ENCODE results near the gene PHF2.

PHF2 gene

DNA sequence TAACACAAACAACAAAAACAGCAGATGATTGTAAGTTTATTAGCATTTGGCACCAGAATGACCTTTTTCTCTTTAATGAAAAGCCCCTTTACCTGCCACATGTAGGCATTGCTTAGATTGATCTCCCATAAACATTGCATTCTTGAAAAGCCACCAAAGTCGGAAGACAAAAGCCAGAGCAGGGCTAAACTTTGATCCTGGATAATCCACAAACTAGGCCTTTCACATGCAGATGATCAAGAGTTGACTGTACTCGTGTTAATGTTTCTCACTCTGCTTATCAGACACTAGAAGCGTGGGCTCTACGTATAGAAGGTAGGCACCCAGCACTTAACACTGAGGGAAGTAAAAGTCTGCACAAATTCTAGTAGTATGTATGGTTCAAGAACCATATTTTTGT, 21.0 kb upstream of the PHF2 start:
- no peaks in the 10 kb centered on the region for H3K27me3 ChIP-seq (ENCODE audit: insufficient read depth, low read length)
- no peak overlapping the region for H3K4me3 ChIP-seq (ENCODE audit: low read length)
- no peaks in the 10 kb centered on the region for H3K9me3 ChIP-seq (ENCODE audit: low read length)
- peaks cover 71% of the 10 kb centered on the region for H3K36me3 ChIP-seq (ENCODE audit: insufficient read depth, low read length)
- no peak overlapping the region for H2AFZ ChIP-seq (ENCODE audit: low read depth, low read length)
- no peaks in the 10 kb centered on the region for H3K4me1 ChIP-seq (ENCODE audit: insufficient read depth, low read length)

DNA sequence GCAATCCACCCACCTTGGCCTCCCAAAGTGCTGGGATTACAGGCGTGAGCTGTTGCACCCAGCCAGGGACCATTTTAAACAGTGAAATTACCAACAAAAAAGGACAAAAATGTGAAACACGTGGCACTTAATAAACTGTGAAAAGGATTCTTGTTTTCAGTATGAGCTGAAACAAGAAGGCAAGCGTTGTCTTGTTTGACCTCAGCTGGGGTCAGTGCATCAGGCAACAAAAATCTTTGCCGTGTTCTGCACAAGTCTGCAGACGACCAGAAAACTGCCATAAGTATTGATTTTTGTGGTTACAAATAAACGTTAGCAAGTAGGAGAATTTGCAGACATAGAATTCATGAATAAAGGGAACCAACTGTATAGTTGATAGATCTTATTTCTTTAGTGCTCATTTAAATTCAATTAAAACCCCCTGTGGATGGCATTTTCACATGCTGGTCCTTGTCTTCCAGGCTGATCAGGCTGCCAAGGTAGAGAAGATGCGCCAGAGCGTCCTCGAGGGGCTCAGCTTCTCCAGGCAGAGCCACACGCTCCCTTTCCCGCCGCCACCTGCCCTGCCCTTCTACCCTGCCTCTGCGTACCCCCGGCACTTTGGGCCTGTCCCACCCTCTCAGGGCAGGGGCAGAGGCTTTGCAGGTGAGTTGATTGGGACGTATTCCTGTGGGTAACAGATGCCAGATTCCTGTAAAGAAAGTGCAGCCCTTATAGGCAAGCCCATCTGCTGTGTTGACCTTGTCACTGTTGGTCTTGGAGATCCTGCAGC, 18.8 kb upstream of the PHF2 start:
- Histone ChIP-seq H3K4me1 (ENCODE audit: insufficient read depth, low read length) (no peaks in the 10 kb centered on the region), H3K27me3 (ENCODE audit: insufficient read depth, low read length) (no peaks in the 10 kb centered on the region), H3K9me3 (ENCODE audit: low read length) (no peaks in the 10 kb centered on the region), H3K36me3 (ENCODE audit: insufficient read depth, low read length) (peaks cover 67% of the 10 kb centered on the region), H2AFZ (ENCODE audit: low read depth, low read length) (no peak overlapping the region), H3K4me3 (ENCODE audit: low read length) (no peak overlapping the region)

DNA sequence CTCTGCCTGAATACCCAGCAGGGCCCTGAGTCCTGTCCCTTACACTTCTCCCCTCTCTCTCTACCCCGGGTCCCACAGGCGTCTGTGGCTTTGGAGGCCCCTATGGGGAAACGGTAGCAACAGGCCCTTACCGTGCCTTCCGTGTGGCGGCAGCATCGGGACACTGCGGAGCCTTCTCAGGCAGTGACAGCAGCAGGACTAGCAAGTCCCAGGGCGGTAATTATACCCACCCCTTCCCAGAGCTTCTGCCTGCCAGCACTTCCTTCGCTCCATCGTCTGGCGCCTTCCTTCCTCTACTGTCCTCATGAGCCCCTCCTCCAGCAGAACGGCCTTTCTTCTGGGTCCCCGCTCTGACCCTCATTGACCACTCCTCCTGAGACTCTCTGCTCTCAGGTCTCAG, 17.9 kb upstream of the PHF2 start:
- Histone ChIP-seq H2AFZ (ENCODE audit: low read depth, low read length) (no peak overlapping the region), H3K4me3 (ENCODE audit: low read length) (no peak overlapping the region), H3K9me3 (ENCODE audit: low read length) (no peaks in the 10 kb centered on the region), H3K4me1 (ENCODE audit: insufficient read depth, low read length) (no peaks in the 10 kb centered on the region), H3K27me3 (ENCODE audit: insufficient read depth, low read length) (no peaks in the 10 kb centered on the region), H3K36me3 (ENCODE audit: insufficient read depth, low read length) (peaks cover 68% of the 10 kb centered on the region)

DNA sequence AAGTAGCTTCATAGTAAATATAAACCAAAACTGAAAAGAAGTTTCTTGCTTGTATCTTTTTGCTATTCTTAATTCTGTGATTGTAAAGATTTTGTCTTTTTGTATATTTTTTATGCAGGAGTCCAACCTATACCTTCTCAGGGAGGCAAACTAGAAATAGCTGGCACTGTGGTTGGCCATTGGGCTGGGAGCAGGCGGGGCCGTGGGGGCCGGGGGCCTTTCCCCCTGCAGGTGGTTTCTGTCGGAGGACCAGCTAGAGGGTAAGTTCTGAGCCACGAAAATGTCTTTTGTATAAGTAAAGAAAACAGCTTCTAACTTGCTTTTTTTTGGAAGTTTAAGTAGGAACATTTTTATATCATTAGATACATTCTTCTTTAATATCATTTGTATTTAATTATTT, 15.4 kb upstream of the PHF2 start:
- no peak overlapping the region for H3K4me3 ChIP-seq (ENCODE audit: low read length)
- H3K9me3 ChIP-seq (ENCODE audit: low read length): no peaks in the 10 kb centered on the region
- no peak overlapping the region for H2AFZ ChIP-seq (ENCODE audit: low read depth, low read length)
- H3K36me3 ChIP-seq (ENCODE audit: insufficient read depth, low read length): peaks cover 67% of the 10 kb centered on the region
- H3K4me1 ChIP-seq (ENCODE audit: insufficient read depth, low read length): no peaks in the 10 kb centered on the region
- no peaks in the 10 kb centered on the region for H3K27me3 ChIP-seq (ENCODE audit: insufficient read depth, low read length)

DNA sequence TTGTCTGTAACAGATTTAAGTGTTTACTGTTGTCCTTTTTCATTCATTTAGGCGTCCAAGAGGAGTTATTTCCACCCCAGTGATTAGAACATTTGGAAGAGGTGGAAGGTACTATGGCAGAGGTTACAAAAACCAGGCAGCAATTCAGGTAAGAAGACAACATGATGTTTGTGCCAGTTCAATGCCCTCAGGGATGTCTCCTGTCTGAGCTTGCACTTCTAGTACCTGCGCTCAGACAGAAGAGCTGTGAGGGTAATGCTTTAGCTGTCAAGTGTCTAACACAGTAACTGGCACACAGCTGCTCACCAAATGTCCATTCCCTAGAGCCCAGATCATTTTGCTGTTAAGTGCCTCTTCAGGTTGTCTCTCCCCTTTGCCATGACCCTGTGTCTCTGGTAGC, 14.2 kb upstream of the PHF2 start:
- Histone ChIP-seq H3K27me3 (ENCODE audit: insufficient read depth, low read length) (no peaks in the 10 kb centered on the region), H3K4me1 (ENCODE audit: insufficient read depth, low read length) (peaks cover 2% of the 10 kb centered on the region), H3K36me3 (ENCODE audit: insufficient read depth, low read length) (peaks cover 60% of the 10 kb centered on the region), H3K9me3 (ENCODE audit: low read length) (no peaks in the 10 kb centered on the region), H2AFZ (ENCODE audit: low read depth, low read length) (no peak overlapping the region), H3K4me3 (ENCODE audit: low read length) (no peak overlapping the region)

DNA sequence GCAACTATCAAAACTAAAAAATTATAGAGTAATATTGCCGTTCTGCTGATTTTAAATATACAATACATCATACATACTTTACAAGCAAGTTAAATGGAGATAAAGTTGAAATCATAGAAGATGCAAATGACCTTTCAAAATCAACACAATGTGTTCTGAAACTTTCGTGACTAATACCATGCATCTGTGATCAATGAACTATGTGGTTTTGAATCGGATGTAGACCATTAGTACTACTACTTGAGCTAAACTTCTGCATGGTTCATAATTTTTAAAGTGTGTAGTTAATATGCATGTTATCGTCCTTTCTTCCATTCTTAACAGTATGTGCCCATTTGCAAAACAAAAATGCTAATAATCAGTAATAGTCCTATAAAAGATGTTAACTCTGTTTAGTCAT, 11.3 kb upstream of the PHF2 start:
- Histone ChIP-seq H3K9me3 (ENCODE audit: low read length) (no peaks in the 10 kb centered on the region), H3K36me3 (ENCODE audit: insufficient read depth, low read length) (peaks cover 35% of the 10 kb centered on the region), H3K4me1 (ENCODE audit: insufficient read depth, low read length) (peaks cover 9% of the 10 kb centered on the region), H2AFZ (ENCODE audit: low read depth, low read length) (no peak overlapping the region), H3K4me3 (ENCODE audit: low read length) (no peak overlapping the region), H3K27me3 (ENCODE audit: insufficient read depth, low read length) (no peaks in the 10 kb centered on the region)

DNA sequence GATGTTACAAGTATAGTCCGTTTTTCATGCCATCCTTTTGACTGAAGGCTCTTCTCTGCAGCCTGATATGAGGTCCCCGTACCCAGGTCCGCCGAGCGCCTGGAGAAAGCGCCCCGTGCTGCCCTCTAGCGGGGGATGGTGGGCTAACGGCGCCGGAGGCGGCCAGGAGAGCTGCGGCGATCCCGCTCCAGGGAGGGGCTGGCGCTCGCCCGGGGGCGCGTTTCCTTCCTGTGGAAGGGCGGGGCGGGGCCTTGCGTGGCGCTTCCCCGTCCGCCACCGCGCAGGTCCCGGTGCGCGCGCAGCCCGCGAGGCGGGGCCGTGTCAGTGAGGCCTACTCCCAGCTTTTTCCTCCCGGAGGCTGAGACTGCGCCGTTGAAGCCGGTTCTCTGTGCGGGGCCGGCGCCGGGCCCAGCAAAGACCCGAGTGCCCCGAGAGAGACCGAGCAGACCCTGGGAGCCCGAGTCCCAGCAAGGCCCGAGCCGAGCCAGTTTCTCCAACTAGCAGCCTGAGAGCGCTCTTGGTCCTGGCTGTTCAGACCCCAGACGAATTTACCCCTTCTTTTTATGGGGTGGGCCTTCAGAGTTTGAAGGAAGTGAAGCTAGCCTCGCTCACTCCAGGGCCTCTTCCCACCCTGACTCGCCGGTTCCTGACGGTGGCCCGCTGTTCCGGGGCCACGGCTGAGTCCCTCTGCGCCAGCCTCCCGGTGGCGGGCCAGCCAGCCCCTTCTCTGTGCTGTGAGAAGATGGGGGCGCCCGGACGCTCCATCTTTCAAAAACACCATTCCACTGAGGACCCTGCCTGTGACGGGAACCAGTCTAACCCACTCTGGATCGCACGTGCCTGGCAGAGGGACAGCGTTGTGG, 9.7 kb upstream of the PHF2 start:
- peak overlapping the region; percentile 61 for H3K4me3 ChIP-seq (ENCODE audit: low read length)
- H3K9me3 ChIP-seq (ENCODE audit: low read length): peaks cover 3% of the 10 kb centered on the region
- H3K27me3 ChIP-seq (ENCODE audit: insufficient read depth, low read length): no peaks in the 10 kb centered on the region
- H3K36me3 ChIP-seq (ENCODE audit: insufficient read depth, low read length): peaks cover 26% of the 10 kb centered on the region
- peaks cover 9% of the 10 kb centered on the region for H3K4me1 ChIP-seq (ENCODE audit: insufficient read depth, low read length)
- peak overlapping the region; percentile 18 for H2AFZ ChIP-seq (ENCODE audit: low read depth, low read length)

DNA sequence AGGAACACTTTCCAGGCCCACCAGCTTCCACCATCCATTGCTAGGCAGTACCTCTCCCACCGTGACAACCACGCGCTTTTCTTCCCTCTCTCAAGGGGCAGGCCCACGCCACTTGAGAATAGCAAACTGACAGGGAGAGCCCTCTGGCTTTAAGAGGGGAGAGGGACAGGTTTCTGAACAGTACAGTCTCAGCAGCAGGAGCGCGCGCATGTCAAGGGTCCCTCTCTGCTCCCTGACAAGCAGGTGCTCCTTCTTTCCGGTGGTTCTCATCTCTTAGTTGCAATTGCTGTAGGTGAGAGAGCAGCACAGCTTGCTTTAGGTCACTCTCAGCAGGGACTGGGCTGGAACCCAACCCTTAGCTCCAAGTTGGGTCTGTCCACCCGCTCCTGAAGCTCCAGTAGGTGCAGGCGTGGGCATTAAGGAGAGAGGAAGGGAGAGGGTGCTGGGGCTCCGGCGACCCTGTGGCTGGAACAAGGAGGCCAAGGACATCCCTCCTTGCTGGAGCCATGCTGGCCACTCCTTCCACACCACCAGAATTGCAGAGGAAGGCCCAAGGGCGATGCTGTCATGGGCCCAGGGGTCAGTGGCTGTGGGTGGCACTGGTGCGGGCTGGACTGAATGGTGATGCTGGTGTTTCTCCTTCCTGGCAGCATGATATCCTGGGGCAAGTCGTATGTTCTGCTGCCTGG, 9.0 kb upstream of the PHF2 start:
- Histone ChIP-seq H3K9me3 (ENCODE audit: low read length) (peaks cover 3% of the 10 kb centered on the region), H3K27me3 (ENCODE audit: insufficient read depth, low read length) (no peaks in the 10 kb centered on the region), H3K4me3 (ENCODE audit: low read length) (peak overlapping the region; percentile 61), H3K4me1 (ENCODE audit: insufficient read depth, low read length) (peaks cover 9% of the 10 kb centered on the region), H3K36me3 (ENCODE audit: insufficient read depth, low read length) (peaks cover 18% of the 10 kb centered on the region), H2AFZ (ENCODE audit: low read depth, low read length) (peak overlapping the region; percentile 18)

DNA sequence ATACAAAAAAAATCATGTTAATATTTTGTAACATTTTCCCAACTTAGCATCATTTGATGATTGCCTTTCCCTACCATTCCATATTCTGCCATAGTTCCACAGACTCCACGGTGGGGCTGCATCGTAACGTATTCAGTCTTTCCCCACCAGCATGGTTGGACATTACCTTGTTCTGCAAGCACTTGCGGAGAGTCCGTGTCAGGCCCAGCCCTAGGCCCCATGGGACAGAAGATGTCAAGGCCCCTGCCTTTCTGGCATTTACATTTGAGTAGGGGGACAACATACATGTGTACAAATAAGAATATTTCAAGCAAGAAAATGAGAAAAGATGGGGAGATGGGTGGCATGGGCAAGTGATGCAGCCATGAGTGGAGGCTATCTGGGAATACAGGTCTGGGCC, 8.2 kb upstream of the PHF2 start:
- H2AFZ ChIP-seq (ENCODE audit: low read depth, low read length): no peak overlapping the region
- peaks cover 12% of the 10 kb centered on the region for H3K36me3 ChIP-seq (ENCODE audit: insufficient read depth, low read length)
- H3K27me3 ChIP-seq (ENCODE audit: insufficient read depth, low read length): no peaks in the 10 kb centered on the region
- H3K9me3 ChIP-seq (ENCODE audit: low read length): peaks cover 3% of the 10 kb centered on the region
- H3K4me1 ChIP-seq (ENCODE audit: insufficient read depth, low read length): peaks cover 9% of the 10 kb centered on the region
- H3K4me3 ChIP-seq (ENCODE audit: low read length): no peak overlapping the region

DNA sequence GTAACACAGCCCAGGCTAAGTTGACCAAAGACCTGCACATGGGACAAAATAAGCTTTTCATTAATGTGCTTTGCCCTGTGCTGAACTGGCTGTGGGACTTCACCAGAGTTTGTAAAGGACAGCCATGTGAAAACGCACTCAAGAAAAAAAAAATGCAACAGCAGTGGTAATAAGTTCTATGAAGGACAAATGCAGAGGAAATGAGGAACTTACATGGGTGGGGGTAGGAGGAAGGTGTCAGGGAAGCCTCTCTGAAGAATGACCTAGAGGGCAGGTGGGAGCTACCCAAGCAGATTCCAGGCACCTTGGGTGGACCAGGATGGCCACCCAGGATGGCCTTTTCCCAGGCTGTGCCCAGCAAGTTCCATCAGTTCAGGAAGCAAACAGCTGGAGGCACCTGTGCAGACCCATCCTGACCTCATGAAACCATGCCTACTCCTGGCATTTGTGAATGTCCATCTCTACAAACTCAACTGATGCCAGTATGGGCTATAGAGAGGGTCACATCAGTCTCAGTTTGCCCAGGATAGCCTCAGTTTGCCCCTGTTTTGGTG, 6.7 kb upstream of the PHF2 start:
- Histone ChIP-seq H3K4me3 (ENCODE audit: low read length) (no peak overlapping the region), H3K9me3 (ENCODE audit: low read length) (peaks cover 3% of the 10 kb centered on the region), H3K27me3 (ENCODE audit: insufficient read depth, low read length) (no peaks in the 10 kb centered on the region), H3K4me1 (ENCODE audit: insufficient read depth, low read length) (peaks cover 13% of the 10 kb centered on the region), H3K36me3 (ENCODE audit: insufficient read depth, low read length) (peaks cover 2% of the 10 kb centered on the region), H2AFZ (ENCODE audit: low read depth, low read length) (no peak overlapping the region)

DNA sequence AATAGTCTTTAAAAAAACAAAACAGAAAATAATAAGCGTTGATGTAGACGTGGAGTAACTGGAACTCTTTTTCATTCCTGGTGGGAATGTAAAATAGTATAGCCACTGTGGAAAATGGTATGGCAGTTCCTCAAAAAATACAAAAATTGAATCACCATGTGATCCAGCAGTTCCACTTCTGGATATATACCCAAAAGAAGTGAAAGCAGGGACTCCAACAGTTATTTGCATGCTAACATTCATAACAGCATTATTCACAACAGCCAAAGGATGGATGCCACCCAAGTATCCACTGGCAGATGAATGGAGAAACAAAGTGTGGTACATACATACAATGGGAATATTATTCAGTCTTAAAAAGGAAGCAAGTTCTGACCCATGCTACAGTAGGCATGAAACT, 4.2 kb upstream of the PHF2 start:
- Histone ChIP-seq H3K4me3 (ENCODE audit: low read length) (no peak overlapping the region), H3K27me3 (ENCODE audit: insufficient read depth, low read length) (no peaks in the 10 kb centered on the region), H3K4me1 (ENCODE audit: insufficient read depth, low read length) (peaks cover 21% of the 10 kb centered on the region), H3K36me3 (ENCODE audit: insufficient read depth, low read length) (no peaks in the 10 kb centered on the region), H3K9me3 (ENCODE audit: low read length) (peaks cover 3% of the 10 kb centered on the region), H2AFZ (ENCODE audit: low read depth, low read length) (no peak overlapping the region)

DNA sequence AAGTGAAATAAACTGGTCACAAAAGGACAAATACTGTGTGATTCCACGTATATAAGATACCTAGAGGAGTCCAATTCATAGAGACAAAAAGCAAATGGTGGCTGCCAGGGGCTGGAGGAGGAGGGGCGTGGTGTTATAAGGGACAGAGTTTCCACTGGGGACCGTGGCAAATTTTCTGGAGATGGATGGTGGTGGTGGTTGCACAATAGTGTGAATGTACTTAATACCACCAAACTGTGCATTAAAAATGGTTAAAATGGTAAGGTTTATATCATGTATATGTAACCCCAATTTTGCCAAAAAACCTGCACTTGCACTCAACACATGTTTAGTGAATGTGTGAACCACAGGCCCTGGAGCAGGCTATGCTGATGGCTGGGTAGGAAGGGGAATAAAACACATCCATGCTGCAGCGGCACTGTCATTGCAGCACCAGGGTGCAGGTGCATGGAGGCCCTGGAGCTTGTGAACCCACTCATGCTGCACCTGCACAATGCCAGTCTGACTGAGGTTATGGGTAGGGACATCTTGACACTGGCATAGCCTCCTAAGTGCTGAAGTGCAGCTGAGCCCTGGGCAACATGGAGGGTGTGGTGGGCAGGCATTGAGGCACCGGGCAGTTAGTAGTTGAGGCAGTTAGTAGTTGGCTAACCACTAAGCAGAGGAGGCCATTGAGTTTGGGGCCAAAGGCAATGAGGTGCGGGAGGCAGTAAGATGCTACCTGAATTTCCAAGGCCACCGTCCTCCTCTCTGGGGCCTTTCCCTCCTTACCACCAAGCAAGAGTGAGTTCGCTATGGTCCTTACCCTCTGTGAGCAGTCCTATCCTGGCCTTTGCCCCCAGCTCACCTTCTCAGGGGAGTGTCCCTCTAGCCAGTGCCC, 3.5 kb upstream of the PHF2 start:
- Histone ChIP-seq H3K4me3 (ENCODE audit: low read length) (no peak overlapping the region), H3K4me1 (ENCODE audit: insufficient read depth, low read length) (peaks cover 20% of the 10 kb centered on the region), H3K36me3 (ENCODE audit: insufficient read depth, low read length) (no peaks in the 10 kb centered on the region), H3K9me3 (ENCODE audit: low read length) (peaks cover 3% of the 10 kb centered on the region), H2AFZ (ENCODE audit: low read depth, low read length) (no peak overlapping the region), H3K27me3 (ENCODE audit: insufficient read depth, low read length) (no peaks in the 10 kb centered on the region)
